ENCODE results near the gene ZNF483.

Gene ZNF483

DNA sequence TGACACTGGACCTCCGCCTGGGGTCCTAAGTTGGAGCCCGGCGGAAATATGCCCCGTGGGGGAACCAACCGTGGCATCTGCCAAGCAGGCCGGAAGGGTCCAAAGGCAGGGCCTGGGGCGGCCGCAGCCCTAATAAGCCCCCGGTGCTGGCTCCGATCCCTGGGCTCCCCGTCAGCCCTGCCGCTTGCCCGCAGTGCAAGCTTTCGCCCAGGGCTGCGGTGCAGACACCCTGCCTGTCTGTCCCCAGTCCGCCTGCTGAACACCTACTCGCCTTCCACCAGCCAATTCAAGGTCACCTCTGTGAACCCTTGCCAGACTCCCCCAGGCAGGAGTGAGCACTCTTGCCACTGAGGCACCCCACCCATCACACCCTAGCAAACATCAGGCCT is 75.0 kb downstream of the ZNF483 start:
- FAIRE-seq: no peak
- TF ChIP-seq, protein P1, sequence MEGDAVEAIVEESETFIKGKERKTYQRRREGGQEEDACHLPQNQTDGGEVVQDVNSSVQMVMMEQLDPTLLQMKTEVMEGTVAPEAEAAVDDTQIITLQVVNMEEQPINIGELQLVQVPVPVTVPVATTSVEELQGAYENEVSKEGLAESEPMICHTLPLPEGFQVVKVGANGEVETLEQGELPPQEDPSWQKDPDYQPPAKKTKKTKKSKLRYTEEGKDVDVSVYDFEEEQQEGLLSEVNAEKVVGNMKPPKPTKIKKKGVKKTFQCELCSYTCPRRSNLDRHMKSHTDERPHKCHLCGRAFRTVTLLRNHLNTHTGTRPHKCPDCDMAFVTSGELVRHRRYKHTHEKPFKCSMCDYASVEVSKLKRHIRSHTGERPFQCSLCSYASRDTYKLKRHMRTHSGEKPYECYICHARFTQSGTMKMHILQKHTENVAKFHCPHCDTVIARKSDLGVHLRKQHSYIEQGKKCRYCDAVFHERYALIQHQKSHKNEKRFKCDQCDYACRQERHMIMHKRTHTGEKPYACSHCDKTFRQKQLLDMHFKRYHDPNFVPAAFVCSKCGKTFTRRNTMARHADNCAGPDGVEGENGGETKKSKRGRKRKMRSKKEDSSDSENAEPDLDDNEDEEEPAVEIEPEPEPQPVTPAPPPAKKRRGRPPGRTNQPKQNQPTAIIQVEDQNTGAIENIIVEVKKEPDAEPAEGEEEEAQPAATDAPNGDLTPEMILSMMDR (IDR thresholded peaks at IDR 0.05; ENCODE audit: insufficient read depth, missing control alignments): no peak
- no peak for DNase-seq (ENCODE audit: insufficient read length, low spot score)

DNA sequence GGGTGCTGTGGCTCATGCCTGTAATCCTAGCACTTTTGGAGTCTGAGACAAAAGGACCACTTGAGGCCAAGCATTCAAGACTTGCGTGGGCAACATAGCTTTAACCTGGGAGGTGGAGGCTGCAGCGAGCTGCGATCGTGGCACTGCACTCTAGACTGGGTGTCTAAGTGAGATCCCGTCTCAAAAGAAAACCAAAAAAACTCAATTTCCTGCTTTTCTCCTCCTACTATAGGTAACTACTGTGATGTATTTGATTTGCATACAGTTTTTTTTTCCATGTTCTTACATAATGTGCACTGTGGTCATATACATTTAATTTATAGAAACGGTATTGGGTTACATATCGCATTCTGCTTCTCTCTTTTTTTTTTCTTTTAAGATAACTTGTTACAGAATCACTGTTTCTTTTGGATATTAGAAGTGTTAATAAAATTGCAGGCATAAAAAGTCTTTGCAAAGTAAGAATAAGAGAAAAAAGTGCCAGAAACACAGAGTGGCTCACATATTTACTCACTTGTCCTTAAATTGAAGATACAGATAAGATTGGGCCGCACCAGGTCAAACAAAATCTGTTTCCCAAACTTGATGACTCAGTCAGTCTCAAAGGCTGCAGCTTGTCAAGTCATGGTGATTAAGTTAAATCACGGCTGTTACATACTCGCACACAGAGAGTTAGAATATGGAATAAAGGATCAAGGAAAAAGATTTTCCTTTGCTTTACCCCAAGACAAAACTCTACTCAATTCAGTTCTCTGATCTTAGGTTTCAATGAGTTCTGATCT is 76.4 kb downstream of the ZNF483 start:
- no peak for DNase-seq (ENCODE audit: insufficient read length, low spot score)
- FAIRE-seq: no peak

DNA sequence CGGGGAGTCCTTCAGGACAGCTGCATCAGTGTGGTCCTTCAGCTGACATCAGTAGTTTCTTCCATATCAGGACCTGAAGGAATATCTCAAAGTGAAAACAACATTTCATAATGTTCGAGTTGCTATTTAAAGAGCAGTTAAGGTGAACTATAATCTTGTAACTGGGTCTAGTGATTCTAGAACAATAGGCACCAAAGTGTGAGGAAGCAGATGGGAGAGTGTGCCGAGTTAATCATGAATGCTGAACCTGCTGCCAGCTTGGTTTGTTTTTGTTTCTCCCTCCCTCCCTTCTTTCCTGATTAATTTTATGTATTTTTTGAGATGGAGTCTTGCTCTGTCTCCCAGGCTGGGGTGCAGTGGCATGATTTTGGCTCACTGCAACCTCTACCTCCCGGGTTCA is 78.1 kb downstream of the ZNF483 start:
- no peak for FAIRE-seq
- TF ChIP-seq, protein P1 (IDR thresholded peaks at IDR 0.05; ENCODE audit: insufficient read depth, missing control alignments): no peak
- no peak for DNase-seq (ENCODE audit: insufficient read length, low spot score)

More for the DNA sequence above, 76.4 kb downstream of the ZNF483 start:
- TF ChIP-seq, protein P1 (IDR thresholded peaks at IDR 0.05; ENCODE audit: insufficient read depth, missing control alignments): no peak

DNA sequence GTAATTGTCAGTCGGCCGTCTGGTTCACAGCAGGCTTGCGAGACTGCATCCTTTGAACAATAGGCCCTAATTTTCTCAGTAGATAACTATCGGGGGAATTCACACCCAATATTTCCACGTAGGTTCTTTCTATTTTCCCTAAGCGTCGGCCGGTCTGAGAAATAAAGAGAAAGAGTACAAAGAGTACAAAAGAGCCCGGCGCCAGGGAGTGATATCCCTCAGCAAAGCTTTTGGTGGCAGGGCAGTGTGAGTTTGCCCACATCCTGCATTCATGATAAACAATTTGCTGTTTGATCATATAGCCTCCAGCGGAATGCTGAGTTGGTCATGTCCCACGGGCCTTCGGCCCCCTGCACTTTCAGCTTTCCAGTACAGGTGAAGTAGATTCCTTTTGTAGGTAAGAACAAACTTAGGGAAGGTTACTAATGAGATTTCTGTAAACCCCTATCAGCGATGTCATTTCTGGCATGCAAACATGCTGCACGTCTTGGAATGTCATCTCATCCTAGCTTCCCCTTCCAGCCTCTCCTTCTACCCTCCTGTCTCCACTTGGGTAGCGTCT is 79.2 kb downstream of the ZNF483 start:
- DNase-seq (ENCODE audit: insufficient read length, low spot score): no peak
- no peak for FAIRE-seq

DNA sequence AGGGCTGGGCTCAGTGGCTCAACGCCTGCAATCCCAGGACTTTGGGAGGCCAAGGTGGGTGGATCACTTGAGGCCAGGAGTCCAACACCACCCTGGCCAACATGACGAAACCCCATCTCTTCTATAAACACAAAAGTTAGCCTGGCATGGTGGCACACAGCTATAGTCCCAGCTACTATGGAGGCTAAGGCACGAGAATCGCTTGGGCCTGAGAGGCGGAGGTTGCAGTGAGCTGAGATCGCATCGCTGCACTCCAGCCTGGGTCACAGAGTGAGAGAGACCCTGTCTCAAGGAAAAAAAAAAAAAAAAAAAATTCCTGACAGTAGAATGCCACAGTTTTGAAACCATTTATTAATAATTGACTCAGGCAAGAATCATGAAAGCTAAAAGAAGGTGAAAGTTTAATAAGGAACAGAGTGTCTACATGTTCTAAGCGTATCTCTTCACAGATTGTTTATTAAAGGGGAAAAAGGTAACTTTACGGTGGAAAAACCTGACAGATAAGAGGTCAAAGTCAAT is 80.1 kb downstream of the ZNF483 start:
- DNase-seq (ENCODE audit: insufficient read length, low spot score): no peak
- no peak for FAIRE-seq
- TF ChIP-seq, protein P1 (IDR thresholded peaks at IDR 0.05; ENCODE audit: insufficient read depth, missing control alignments): no peak

More for the DNA sequence above, 79.2 kb downstream of the ZNF483 start:
- TF ChIP-seq, protein P1 (IDR thresholded peaks at IDR 0.05; ENCODE audit: insufficient read depth, missing control alignments): no peak

DNA sequence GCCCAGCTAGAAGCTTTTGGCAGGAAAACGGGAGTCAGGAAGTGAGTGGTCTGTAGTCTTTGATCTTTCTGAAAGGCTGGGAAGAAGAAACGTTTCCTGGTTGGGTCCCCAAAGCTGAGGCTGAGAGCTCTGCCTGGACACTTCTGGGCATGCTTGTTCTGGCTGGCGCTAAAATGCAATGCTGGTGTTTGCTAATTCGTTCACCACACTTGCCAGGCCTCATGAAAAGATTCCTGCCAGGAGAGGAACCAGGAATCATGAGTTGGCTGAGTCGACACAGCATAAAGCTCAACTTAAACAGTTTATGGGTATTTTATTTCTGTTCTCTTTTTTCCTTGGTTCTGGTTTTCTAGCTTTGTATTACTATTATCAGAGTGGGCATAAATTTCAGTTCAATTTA is 85.2 kb downstream of the ZNF483 start:
- DNase-seq (ENCODE audit: insufficient read length, low spot score): no peak
- TF ChIP-seq, protein P1 (IDR thresholded peaks at IDR 0.05; ENCODE audit: insufficient read depth, missing control alignments): no peak
- no peak for FAIRE-seq

DNA sequence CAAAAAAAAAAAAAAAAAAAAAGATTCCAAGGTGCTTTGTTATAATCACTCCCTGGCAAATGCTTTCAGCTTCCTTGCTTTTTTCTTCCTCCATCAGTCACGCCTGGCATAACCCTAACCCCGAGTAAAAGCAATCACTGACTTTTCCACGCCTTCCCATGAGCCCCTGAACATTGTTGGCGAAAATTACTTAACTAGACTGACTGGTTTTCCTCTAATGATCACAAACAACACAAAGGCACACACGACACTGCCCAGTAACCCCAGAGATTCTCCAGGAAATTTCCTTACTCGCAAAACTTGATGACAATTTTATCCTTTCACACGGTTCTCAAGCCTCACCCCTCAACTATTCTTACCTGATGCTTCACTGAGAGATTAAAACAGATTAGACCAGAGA is 85.9 kb downstream of the ZNF483 start:
- DNase-seq (ENCODE audit: insufficient read length, low spot score) (no peak), FAIRE-seq (no peak)
- TF ChIP-seq, protein P1 (IDR thresholded peaks at IDR 0.05; ENCODE audit: insufficient read depth, missing control alignments): no peak

Measured in D721Med (cell line).